ENCODE results near the gene CSAD. TPM values are rescaled to one million over a fixed set of nuclear protein-coding genes. Genes with fewer than 3 reads are reported as not detected.

The CSAD gene
- total and polyA plus RNA-seq, 2 of the 13 experiments (the other 11 are each of a cell fraction or from before 2014, with no cell fraction given), result 7.2 to 23.5 TPM

- TF ChIP-seq MAZ (IDR thresholded peaks at IDR 0.05; ENCODE audit: borderline replicate concordance, low read depth, low read length), result no peak
- TF ChIP-seq MAZ (CRISPR knock-in tag; IDR thresholded peaks at IDR 0.05; ENCODE audit: low read depth), result 0 out of 2 replicates have a peak, but pooled peaks have one; percentile 7
- TF ChIP-seq POLR2AphosphoS5 (IDR thresholded peaks at IDR 0.05; ENCODE audit: low read depth, low read length), result no peak
- 0 out of 2 replicates have a peak, but pooled peaks have one; percentile 31 for TF ChIP-seq KDM1A (CRISPR knock-in tag; IDR thresholded peaks at IDR 0.05)
- peak; percentile 51; the same call in 1 of the 2 replicates for TF ChIP-seq ZBTB7B (CRISPR knock-in tag; IDR thresholded peaks at IDR 0.05)
- no peak for TF ChIP-seq SALL2 (CRISPR knock-in tag; IDR thresholded peaks at IDR 0.05)
- no peak; the same call in 1 of the 2 replicates for TF ChIP-seq MED1 (CRISPR knock-in tag; IDR thresholded peaks at IDR 0.05)
- 0 out of 2 replicates have a peak, but pooled peaks have one; percentile 40 for TF ChIP-seq GTF3A (CRISPR knock-in tag; conservative IDR thresholded peaks at IDR 0.05)
- no peak; the same call in 1 of the 2 replicates for TF ChIP-seq ARID5B (CRISPR knock-in tag; IDR thresholded peaks at IDR 0.05)
- TF ChIP-seq ZNF33A (CRISPR knock-in tag; IDR thresholded peaks at IDR 0.05; ENCODE audit: borderline replicate concordance), result no peak
- no peak for TF ChIP-seq MBD4 (IDR thresholded peaks at IDR 0.05; ENCODE audit: borderline replicate concordance, low read length)
- TF ChIP-seq SNAI1 (CRISPR knock-in tag; IDR thresholded peaks at IDR 0.05; ENCODE audit: borderline replicate concordance), result no peak
- TF ChIP-seq ZNF318 (CRISPR knock-in tag; IDR thresholded peaks at IDR 0.05), result 0 out of 2 replicates have a peak, but pooled peaks have one; percentile 72
- TF ChIP-seq ETS1 (CRISPR knock-in tag; IDR thresholded peaks at IDR 0.05), result no peak
- TF ChIP-seq BRF2 (CRISPR knock-in tag; IDR thresholded peaks at IDR 0.05), result no peak
These were observed 21.4 kb downstream of the CSAD start (continued) for GRCh38 chr12:53159195-53159839.

Data from HepG2 (cell line).